Ascending aorta (tissue), 2 donors: Measurements from ENCODE around the gene PBRM1. TPM values are rescaled to one million over a fixed set of nuclear protein-coding genes. Genes with fewer than 3 reads are reported as not detected.

Source experiments
- DNase-seq, 2 donors: peaks; one replicate each; pipeline ENCODE4 v3.0.0-alpha.2; 2019; ENCODE audit warnings: low spot score in 2 of 2
- H3K27ac ChIP-seq, 2 donors: fragments of 200-600 bp; sonication (generic); one replicate each; pipeline ENCODE4 v1.5.1; 2016 to 2017; ENCODE audit warnings: mild to moderate bottlenecking in 1 of 2
- H3K27me3 ChIP-seq: fragments of 200-600 bp; sonication (generic); one replicate; pipeline ENCODE4 v1.5.1; 2017
- H3K36me3 ChIP-seq, 2 donors: fragments of 200-600 bp; sonication (generic); one replicate each; pipeline ENCODE4 v1.5.1; 2016
- H3K4me1 ChIP-seq, 2 donors: fragments of 200-600 bp; sonication (generic); one replicate each; pipeline ENCODE4 v1.5.1; 2016 to 2017; ENCODE audit warnings: mild to moderate bottlenecking in 1 of 2
- H3K4me3 ChIP-seq, 2 donors: fragments of 200-600 bp; sonication (generic); one replicate each; pipeline ENCODE4 v1.5.1; 2016 to 2017; ENCODE audit warnings: mild to moderate bottlenecking in 1 of 2
- H3K9me3 ChIP-seq, 2 donors: fragments of 200-600 bp; sonication (generic); one replicate each; pipeline ENCODE4 v1.5.1; 2016
- CTCF ChIP-seq, 3 experiments: fragments of 200-600 bp in 2 of 3; fragments of 450-650 bp in 1 of 3; sonication (generic) in 2 of 3; IDR thresholded peaks; one replicate each; pipeline ENCODE4 v1.5.1; 2016 to 2019; ENCODE audit warnings: antibody characterized with exemption in 3 of 3, mild to moderate bottlenecking in 1 of 3, moderate library complexity in 1 of 3
- intact Hi-C: fragments of 100-400 bp; cut with DNase I; formaldehyde crosslinking; loops from one replicate; pipeline ENCODE4 v1.15.1; 2023
- total RNA-seq: library from RNA; depleted of rRNA; stranded (reverse); fragments of >200 nt; gene quantifications from one replicate; pipeline ENCODE4 v1.1.0, GENCODE V29; 2016

PBRM1 gene
- total RNA-seq, 1 donor from 2014 or later, result 36.7 TPM

DNA sequence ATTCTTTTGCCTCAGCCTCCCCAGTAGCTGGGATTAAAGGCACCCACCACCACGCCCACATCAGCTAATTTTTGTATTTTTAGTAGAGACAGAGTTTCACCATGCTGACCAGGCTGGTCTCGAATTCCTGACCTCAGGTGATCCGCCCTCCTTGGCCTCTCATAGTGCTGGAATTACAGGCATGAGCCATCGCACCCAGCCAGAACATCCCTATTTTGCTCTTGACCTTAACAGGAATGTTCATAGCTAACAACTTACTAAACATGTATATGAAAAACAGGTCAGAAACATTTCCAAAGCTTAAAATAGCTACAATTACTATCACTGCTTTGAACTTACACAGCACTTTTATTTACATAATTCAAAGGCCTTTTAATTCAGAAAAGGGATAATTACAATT lies 115.6 kb downstream of the PBRM1 start:
- Histone ChIP-seq H3K4me1 (no peaks in the 10 kb centered on the region), H3K4me3 (no peak overlapping the region), H3K27me3 (no peaks in the 10 kb centered on the region), H3K36me3 (peaks cover 24% of the 10 kb centered on the region in 2 donors), H3K9me3 (no peaks in the 10 kb centered on the region), H3K27ac (no peak overlapping the region)
- intact Hi-C loops, result no loop called here
- TF ChIP-seq CTCF (IDR thresholded peaks at IDR 0.05), result no peak
- no peak for DNase-seq

DNA sequence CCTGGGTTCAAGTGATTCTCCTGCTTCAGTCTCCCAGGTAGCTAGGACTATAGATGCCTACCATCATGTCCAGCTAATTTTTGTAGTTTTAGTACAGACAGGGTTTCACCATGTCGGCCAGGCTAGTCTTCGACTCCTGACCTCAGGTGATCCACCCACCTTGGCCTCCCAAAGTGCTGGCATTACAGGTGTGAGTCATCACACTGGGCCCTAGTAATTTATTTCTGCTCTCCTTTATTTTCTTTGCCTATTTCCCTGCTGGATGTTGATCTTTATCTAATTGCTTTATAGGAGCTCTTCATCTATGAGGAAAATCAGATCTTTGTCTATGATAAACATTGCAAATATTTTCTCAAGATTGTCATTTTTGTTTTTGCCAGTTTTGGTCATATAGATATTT lies 117.6 kb downstream of the PBRM1 start:
- Histone ChIP-seq H3K4me3 (no peak overlapping the region), H3K4me1 (no peaks in the 10 kb centered on the region), H3K27ac (no peak overlapping the region), H3K36me3 (peaks cover 18 to 23% of the 10 kb centered on the region in 2 donors), H3K9me3 (no peaks in the 10 kb centered on the region), H3K27me3 (no peaks in the 10 kb centered on the region)
- TF ChIP-seq CTCF (IDR thresholded peaks at IDR 0.05), result no peak
- DNase-seq, result no peak
- intact Hi-C loops, result no loop called here

- intact Hi-C loops, result no loop called here
- TF ChIP-seq CTCF (IDR thresholded peaks at IDR 0.05), result no peak
- no peaks in the 10 kb centered on the region for H3K9me3 ChIP-seq
- no peak overlapping the region for H3K4me3 ChIP-seq
- peaks cover 42 to 64% of the 10 kb centered on the region in 2 donors for H3K36me3 ChIP-seq
- H3K27me3 ChIP-seq, result no peaks in the 10 kb centered on the region
- DNase-seq, result no peak
- no peak overlapping the region for H3K27ac ChIP-seq
- no peaks in the 10 kb centered on the region for H3K4me1 ChIP-seq
Measured at GRCh38 chr3:52563984-52564383, 121.7 kb downstream of the PBRM1 start.

DNA sequence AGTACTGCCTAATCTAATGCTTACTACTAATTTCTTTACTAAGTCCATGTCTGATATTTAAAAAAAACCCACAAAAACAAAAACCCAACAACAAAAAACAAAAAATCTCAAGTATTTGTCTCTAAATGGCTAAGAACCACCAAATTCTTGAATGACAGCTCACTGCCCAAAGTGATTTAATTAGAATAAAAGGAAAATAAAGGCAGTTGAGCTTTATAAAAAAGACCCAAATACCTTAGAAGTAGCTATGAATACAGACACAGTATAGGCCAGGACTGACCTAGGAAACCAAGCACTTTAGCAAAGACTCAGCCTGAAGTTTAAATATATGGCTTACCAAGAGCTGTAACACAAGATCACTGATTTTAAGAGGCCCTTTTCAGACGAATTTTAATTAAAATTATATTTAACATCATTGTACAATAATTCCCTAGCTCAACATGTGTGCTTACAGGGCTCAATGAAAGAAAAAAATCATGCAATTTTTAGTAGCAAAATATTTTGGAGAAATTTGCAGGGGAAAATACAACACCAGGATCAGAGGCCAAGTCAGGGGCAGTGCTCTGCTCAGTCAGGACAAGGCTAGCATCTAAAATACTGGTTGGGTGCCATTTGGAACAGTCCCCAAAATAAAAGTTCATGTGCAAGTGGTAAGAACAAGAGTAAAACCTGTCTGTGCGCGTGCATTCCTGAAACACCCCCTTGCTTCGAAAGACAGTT lies 124.5 kb downstream of the PBRM1 start:
- H3K27ac ChIP-seq, result no peak overlapping the region
- DNase-seq, result no peak
- H3K4me3 ChIP-seq, result no peak overlapping the region
- no peaks in the 10 kb centered on the region for H3K27me3 ChIP-seq
- no peak for TF ChIP-seq CTCF (IDR thresholded peaks at IDR 0.05)
- peaks cover 47 to 77% of the 10 kb centered on the region in 2 donors for H3K36me3 ChIP-seq
- H3K9me3 ChIP-seq, result no peaks in the 10 kb centered on the region
- H3K4me1 ChIP-seq, result no peaks in the 10 kb centered on the region
- intact Hi-C loops, result no loop called here

- intact Hi-C loops, result no loop called here
- Histone ChIP-seq H3K9me3 (no peaks in the 10 kb centered on the region), H3K27ac (no peak overlapping the region), H3K4me3 (no peak overlapping the region), H3K36me3 (peaks cover 43 to 74% of the 10 kb centered on the region in 2 donors), H3K27me3 (no peaks in the 10 kb centered on the region), H3K4me1 (no peaks in the 10 kb centered on the region)
- TF ChIP-seq CTCF (IDR thresholded peaks at IDR 0.05), result no peak
- DNase-seq, result no peak
Measured at GRCh38 chr3:52558436-52558835, 127.3 kb downstream of the PBRM1 start.
